Activated CD4-positive, CD25-positive, alpha-beta regulatory T cell treated with anti-CD3 and anti-CD28 coated beads, Interleukin-2, amount 50 U/mL, for 16 hours (primary cell): Measurements from ENCODE around the gene BCAR3.

Source experiments
- DNase-seq: peaks from one replicate; pipeline ENCODE4 v3.0.0-alpha.2; 2020; ENCODE audit warnings: low read depth, low spot score

Gene BCAR3

DNA sequence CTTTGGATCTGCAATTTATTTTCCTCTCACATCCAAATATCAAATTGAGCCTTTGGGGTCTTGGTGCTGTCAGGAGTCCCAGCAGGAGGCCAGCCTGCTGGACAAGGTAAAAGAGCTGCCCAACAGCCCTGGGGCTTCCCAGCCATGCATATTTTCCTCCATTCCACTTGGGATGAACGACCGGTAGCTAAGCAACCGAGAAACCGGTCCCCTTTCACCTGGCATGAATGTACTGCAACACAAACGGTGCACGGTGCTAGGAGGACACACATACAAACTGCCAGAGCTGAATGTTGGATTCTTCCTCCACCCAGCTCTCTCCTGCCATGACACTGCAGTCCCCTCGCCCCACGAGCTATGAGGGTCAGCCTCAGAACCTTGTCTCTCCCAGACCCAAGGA, 42.7 kb downstream of the BCAR3 start:
- DNase-seq = no peak

- DNase-seq = no peak
These were observed 43.3 kb downstream of the BCAR3 start for GRCh38 chr1:93638307-93638847.

GRCh38 chr1:93636712-93637111, 44.9 kb downstream of the BCAR3 start:
- DNase-seq = no peak

DNA sequence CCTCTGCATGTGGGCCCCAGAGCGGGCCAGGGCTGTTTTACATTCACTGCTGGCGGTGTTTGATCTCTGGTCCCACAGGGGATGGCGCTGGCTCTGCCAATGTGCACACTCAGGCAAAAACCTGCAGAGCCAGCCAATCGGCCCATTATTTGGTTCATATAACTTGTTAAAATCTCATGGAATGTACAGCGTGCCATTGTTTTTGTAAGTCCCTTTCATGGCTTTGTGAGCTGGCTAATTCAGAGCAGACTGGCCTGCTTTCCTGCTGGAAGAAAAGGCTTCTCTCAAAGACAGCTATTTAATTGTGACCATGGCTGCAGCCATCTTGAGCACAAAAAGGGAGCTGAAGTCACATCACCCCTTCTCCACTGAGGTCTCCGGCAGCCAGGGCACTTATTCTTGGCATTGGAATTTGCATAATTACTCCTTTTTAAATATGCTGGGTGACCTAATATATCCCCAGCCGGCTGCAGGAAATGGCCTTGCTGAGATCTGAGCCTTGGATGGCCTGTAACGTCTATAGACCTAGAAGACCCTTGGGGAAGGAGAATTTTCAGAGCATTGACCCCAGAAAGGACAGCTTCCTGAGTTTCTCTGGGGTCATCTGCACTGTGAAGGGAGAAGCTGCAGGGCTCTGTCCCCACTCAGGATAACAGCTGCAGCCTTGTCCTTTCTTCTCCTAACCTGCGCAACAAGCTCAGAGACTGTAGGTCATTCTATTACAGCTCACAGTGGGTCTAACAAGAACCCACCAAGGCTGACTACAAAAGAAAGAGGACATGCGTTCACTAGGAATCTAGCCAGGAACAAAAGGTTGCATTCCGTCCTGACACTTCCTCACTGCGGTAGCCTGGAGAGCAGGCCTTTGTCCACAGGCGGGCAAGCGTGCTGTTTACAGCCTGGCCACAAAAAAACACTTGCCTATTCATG, 45.8 kb downstream of the BCAR3 start:
- DNase-seq = no peak

DNA sequence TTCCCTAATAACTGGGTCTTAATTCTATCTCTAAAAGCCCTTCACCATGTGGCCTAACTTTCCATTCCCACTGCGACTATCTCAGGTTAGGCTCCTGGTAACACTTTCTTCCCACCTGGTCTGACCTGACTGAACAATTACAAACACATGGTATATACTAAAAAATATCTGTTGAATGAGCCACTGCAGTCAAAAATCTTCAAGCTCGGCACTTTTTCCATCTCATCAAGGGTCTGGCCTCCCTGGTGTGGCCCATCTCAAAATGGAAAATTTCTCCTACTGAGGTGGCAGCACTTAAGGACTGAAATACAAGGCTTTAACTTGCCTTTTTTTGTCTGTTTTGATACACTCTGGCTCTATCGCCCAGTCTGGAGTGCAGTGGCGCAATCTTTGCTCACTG, 48.3 kb downstream of the BCAR3 start:
- DNase-seq = no peak

DNA sequence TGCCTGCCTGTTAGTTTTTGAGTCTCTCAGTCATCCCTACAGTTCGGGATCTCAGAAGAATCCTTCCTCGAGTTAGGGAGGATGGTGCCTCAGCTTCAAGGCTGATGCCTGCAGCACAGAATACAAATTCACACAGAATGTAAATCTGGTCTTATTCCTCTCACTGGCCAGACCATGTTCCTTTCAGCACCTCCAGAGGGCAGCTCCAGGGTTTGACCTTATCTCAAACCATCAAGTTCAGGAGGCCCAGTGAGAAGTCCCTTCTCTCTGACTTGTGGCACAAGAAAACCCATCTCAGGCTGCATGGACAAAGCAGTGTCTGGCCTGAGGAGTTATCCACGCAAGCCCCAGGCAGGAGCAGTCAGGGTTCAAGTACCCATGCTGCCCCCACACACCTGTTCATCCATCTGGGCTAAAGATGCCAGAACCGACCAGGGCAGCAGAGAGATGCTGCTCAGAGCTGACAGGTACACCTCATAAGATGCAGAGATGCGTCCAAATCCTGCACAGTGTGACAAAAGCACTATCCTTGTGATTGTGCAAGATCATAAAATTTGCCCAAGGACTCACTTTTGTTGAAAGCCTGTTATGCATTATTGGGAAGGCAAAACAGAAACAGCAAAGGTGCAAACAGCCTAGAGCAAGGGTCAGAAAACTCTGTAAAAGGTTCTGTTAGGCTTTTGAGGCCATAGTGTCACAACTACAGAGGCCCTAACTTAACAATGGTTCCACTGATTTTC, 49.8 kb downstream of the BCAR3 start:
- DNase-seq = no peak

GRCh38 chr1:93630168-93630567, 51.5 kb downstream of the BCAR3 start:
- no peak for DNase-seq

DNA sequence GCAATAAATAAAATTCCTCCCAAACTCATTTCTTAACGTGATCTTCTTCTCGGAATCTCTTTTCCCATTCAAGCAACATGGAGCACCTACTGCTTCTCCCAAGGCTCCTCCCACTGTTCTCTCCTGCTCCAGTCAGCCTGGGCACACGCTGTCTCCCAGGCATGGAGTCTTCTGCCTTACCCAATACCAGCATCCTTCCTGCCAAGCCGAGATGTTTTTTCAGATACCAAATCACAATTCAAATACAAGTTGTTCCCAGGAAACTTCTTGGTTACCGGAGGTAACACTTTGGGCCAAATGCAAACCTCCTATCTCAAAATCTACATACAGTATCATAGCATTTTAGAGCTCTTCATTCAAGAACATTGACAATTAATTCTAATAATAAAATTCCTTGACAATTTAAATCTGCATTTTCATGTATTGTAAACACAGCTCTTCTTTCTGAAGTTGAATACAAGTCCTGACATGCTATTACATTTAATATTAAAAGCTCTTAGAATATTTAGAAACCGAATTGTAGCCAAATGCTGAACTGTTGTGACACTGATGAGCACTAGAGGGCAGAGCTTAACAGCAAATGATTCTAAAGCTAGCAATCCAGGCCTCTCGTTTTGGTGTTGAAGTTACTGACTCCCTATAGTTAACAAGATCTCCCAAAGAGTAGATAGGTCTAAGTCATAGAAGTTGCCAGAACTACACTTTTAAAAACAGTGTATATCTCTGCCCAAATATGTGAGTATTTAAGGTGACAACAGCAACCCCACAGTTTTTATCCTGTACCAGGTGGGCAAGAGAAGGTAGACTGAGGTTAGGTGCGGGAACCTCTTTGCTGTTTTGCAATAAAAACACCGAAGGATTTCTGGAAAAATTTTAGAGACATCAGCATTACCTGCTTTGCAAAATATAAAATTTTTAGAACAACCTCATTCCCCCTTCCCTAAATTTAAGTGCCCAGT, 52.3 kb downstream of the BCAR3 start:
- DNase-seq = peak; percentile 26

DNA sequence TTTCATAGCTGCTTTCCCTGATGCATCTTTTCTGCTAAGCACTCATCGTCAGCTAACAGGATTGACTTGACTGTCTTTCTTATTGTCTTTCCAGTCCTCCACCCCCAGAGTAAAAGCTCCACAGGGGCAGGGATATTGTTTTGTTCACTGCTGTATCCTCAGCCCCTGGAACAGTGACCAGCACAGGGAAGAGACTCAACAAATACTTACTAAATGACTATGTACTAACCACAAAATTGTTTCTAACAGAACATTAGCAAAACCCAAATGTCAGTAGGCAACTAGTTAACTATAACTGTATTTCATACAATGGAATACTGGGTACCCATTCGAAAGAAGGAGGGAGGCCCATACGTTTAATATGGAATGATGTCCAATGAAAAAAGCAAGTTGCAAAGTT, 53.0 kb downstream of the BCAR3 start:
- no peak for DNase-seq

DNA sequence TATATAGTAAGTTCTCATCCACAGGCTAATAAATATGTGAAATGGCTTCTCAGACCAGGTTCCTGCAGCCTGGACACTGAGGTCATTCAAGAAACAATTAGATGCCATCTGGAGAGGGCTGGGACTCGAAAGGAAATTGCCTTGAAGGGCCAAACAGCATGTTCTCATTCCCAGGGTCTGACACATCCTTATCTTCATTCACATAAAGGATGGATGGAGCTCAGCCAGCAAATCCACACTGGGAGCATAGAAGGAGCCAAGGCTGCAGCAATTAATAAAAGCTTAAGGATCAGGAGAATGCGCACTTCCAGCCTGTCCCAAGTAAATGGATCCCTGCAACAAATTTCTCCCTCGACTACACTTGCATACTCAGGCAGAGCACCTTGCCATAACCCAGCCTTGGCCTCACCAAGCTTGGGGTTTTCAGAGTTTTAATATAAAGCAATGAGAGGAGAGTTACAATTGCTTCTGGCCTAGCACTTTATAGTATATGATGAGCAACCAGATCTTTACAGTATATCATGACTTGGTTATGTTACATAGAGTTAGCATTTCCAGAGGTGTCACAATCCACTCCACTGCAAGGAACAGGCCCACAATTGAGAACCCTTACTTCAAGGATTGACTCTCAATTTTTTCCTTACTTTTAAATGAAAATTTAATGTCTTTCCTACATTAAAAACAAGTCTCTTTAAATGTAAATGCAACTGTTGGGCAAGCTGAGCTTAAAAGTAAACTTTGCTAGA, 55.9 kb downstream of the BCAR3 start:
- DNase-seq = no peak

- no peak for DNase-seq
These were observed 57.8 kb downstream of the BCAR3 start for GRCh38 chr1:93623875-93624274.

DNA sequence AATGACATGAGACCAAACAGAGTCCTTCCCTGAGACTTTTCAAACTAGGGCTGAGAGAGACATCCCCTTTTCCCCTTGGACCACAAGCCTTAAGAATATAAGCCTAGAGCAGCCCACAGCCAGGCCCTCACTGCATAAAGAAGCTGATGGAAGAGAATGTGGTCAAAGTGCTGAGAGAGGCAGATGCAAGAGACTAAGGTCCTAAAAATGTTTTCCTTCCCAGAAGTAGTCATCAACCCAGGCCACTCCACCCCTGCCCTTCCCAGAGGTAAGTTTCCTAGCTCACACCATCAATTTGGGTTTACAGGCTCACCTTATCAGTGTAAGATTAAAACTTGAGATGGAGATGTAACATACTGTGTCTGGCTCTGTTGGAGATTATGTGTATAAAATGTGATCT, 58.2 kb downstream of the BCAR3 start:
- no peak for DNase-seq

DNA sequence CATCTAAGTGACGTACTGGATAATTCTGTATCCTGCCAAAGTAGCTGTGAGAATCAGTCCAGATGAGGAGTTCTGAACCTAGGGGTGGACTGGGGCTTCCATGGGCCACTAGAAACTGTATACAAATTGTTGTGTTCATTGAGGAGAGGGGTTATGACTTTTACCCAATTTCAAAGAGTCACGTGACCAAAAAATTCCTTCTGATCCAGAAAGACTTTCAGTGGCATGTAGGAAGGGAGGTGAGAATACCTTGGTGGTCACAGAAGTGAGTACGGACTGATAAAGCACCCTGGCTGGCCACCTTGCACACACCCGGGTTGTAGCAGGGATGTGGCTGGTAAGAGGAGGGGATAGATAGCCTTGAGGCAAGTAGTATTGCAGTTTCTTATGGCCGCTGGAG, 60.4 kb downstream of the BCAR3 start:
- no peak for DNase-seq

GRCh38 chr1:93620841-93621210, 60.8 kb downstream of the BCAR3 start:
- no peak for DNase-seq

- no peak for DNase-seq
These were observed 61.3 kb downstream of the BCAR3 start for GRCh38 chr1:93620172-93620840.

- DNase-seq = no peak
These were observed 62.0 kb downstream of the BCAR3 start for GRCh38 chr1:93619507-93620171.

DNA sequence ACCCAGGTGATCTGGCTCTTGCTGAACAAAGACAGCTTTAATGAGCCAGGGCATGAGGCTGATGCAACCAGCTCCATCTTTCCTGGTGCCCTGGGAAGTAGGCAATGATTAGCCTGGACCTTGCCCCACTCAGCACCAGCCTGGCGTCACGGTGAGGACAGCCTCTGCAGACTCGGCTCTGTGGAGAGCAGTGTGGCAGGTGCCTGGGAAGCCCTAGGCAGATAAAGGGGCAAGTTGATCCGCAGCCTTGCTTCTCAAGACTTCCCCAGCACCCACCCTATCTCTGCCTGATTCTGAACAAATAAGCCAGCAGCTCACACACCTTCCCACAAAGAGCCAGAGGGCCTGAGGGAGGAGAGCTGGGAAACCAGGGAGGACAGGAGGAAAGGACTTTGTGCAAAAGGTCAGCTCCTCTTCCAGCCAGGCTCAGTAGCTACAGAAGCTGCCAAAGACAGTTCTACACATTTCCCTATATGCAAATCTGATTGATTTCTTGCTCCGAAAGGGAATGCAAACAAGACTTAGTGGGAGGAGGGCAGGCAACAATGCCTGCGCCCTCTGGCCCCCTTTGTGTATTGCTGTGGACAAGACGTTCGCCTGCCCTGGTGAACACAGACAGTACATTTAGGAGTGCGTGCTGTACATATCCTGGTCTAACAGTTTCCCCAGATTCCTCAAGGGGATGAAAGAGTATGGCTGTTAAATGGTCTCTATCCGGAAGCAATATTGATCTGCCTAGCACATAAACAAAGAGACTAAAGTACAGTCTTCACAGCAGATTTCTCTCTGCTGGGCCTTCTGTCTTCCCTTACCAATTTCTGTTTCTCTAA, 63.8 kb downstream of the BCAR3 start:
- DNase-seq = no peak

GRCh38 chr1:93616996-93617669, 64.5 kb downstream of the BCAR3 start:
- DNase-seq = no peak
